ENCODE data around the gene TMEM108.

TMEM108 gene

GRCh38 chr3:133065193-133065961 is 27.2 kb downstream of the TMEM108 start:
- ATAC-seq (ENCODE audit: insufficient read depth, low read depth) = no peak

GRCh38 chr3:133066026-133066425 is 27.8 kb downstream of the TMEM108 start:
- Histone ChIP-seq H3K9ac (ENCODE audit: low read depth, low read length) (no peak overlapping the region), H3K79me2 (ENCODE audit: insufficient read depth, low read length) (no peaks in the 10 kb centered on the region), H3K27me3 (ENCODE audit: insufficient read depth, low read length, poor library complexity) (peaks cover 4% of the 10 kb centered on the region), H2AFZ (ENCODE audit: low read depth, low read length) (no peak overlapping the region), H3K4me2 (ENCODE audit: insufficient read depth, low read length) (no peak overlapping the region), H3K4me1 (ENCODE audit: insufficient read depth, low read length) (no peaks in the 10 kb centered on the region), H3K36me3 (ENCODE audit: insufficient read depth, low read length) (no peaks in the 10 kb centered on the region), H3K4me3 (ENCODE audit: low read depth in 1 of 2, low read length in 2 of 2) (no peak overlapping the region), H3K9me3 (ENCODE audit: insufficient read depth, low read length, severe bottlenecking) (no peaks in the 10 kb centered on the region), H4K20me1 (ENCODE audit: insufficient read depth, low read length) (no peaks in the 10 kb centered on the region), H3K27ac (ENCODE audit: low read length) (no peak overlapping the region)
- ATAC-seq (ENCODE audit: insufficient read depth, low read depth) = no peak
- DNase-seq = no peak
- TF ChIP-seq EZH2 (IDR thresholded peaks at IDR 0.05; ENCODE audit: borderline replicate concordance, low read depth, low read length, severe bottlenecking) (no peak), CTCF (IDR thresholded peaks at IDR 0.05; ENCODE audit: borderline replicate concordance, extremely low read depth, low read length, poor library complexity, severe bottlenecking) (no peak)

More at GRCh38 chr3:133065193-133065961, 27.2 kb downstream of the TMEM108 start:
- DNase-seq = no peak
- no peaks in the 10 kb centered on the region for H3K79me2 ChIP-seq (ENCODE audit: insufficient read depth, low read length)
- TF ChIP-seq EZH2 (IDR thresholded peaks at IDR 0.05; ENCODE audit: borderline replicate concordance, low read depth, low read length, severe bottlenecking) (no peak), CTCF (IDR thresholded peaks at IDR 0.05; ENCODE audit: borderline replicate concordance, extremely low read depth, low read length, poor library complexity, severe bottlenecking) (no peak)
- H2AFZ ChIP-seq (ENCODE audit: low read depth, low read length) = no peak overlapping the region
- H3K4me3 ChIP-seq (ENCODE audit: low read depth in 1 of 2, low read length in 2 of 2) = no peak overlapping the region
- H3K4me1 ChIP-seq (ENCODE audit: insufficient read depth, low read length) = no peaks in the 10 kb centered on the region
- no peak overlapping the region for H3K27ac ChIP-seq (ENCODE audit: low read length)
- no peaks in the 10 kb centered on the region for H4K20me1 ChIP-seq (ENCODE audit: insufficient read depth, low read length)
- H3K9me3 ChIP-seq (ENCODE audit: insufficient read depth, low read length, severe bottlenecking) = no peaks in the 10 kb centered on the region
- H3K27me3 ChIP-seq (ENCODE audit: insufficient read depth, low read length, poor library complexity) = peaks cover 4% of the 10 kb centered on the region
- no peaks in the 10 kb centered on the region for H3K36me3 ChIP-seq (ENCODE audit: insufficient read depth, low read length)
- H3K9ac ChIP-seq (ENCODE audit: low read depth, low read length) = no peak overlapping the region
- H3K4me2 ChIP-seq (ENCODE audit: insufficient read depth, low read length) = no peak overlapping the region

GRCh38 chr3:133069556-133070286 is 31.5 kb downstream of the TMEM108 start:
- no peak overlapping the region for H3K4me2 ChIP-seq (ENCODE audit: insufficient read depth, low read length)
- ATAC-seq (ENCODE audit: insufficient read depth, low read depth) = no peak
- TF ChIP-seq EZH2 (IDR thresholded peaks at IDR 0.05; ENCODE audit: borderline replicate concordance, low read depth, low read length, severe bottlenecking) (no peak), CTCF (IDR thresholded peaks at IDR 0.05; ENCODE audit: borderline replicate concordance, extremely low read depth, low read length, poor library complexity, severe bottlenecking) (no peak)

More at GRCh38 chr3:133069556-133070286, 31.5 kb downstream of the TMEM108 start:
- H3K27ac ChIP-seq (ENCODE audit: low read length) = no peak overlapping the region
- H3K27me3 ChIP-seq (ENCODE audit: insufficient read depth, low read length, poor library complexity) = peaks cover 4% of the 10 kb centered on the region
- H3K36me3 ChIP-seq (ENCODE audit: insufficient read depth, low read length) = no peaks in the 10 kb centered on the region
- no peaks in the 10 kb centered on the region for H3K4me1 ChIP-seq (ENCODE audit: insufficient read depth, low read length)
- H3K9ac ChIP-seq (ENCODE audit: low read depth, low read length) = no peak overlapping the region
- H3K9me3 ChIP-seq (ENCODE audit: insufficient read depth, low read length, severe bottlenecking) = no peaks in the 10 kb centered on the region
- no peak overlapping the region for H2AFZ ChIP-seq (ENCODE audit: low read depth, low read length)
- H3K79me2 ChIP-seq (ENCODE audit: insufficient read depth, low read length) = no peaks in the 10 kb centered on the region
- no peak for DNase-seq
- no peak overlapping the region for H3K4me3 ChIP-seq (ENCODE audit: low read depth in 1 of 2, low read length in 2 of 2)
- H4K20me1 ChIP-seq (ENCODE audit: insufficient read depth, low read length) = no peaks in the 10 kb centered on the region

Data from DND-41 (cell line).